ENCODE measurements around the gene DUSP9.

DNA sequence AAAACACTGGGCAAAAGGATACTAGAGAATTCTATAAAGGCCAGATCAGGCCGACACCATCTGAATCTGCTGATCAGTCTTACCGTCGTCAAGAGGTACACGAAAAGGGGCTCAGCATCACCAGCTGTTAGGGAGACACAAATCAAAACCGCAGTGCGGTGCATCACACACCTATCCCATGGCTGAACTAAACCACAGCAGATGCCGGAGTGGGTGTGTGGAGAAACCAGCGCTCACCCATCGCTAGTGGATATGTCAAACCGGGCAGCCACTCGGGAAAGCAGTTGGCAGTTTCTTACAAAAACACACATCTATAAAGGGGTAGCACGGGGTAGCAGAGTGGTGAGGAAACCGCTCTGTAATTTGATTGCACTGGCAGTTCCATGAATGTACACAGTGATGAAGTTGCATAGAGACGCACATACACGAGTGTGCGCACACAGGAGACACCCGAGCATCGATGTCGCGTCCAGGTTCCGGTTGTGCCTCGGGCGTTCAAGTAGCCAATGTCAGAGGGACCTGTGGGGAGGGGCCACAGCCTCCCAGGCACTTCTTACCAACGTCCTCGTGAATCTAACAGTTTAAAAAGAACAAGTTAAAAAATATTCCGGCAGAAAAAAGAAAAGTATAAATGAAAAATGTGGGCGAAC is 24.9 kb upstream of the DUSP9 start:
- TF ChIP-seq, protein P1, sequence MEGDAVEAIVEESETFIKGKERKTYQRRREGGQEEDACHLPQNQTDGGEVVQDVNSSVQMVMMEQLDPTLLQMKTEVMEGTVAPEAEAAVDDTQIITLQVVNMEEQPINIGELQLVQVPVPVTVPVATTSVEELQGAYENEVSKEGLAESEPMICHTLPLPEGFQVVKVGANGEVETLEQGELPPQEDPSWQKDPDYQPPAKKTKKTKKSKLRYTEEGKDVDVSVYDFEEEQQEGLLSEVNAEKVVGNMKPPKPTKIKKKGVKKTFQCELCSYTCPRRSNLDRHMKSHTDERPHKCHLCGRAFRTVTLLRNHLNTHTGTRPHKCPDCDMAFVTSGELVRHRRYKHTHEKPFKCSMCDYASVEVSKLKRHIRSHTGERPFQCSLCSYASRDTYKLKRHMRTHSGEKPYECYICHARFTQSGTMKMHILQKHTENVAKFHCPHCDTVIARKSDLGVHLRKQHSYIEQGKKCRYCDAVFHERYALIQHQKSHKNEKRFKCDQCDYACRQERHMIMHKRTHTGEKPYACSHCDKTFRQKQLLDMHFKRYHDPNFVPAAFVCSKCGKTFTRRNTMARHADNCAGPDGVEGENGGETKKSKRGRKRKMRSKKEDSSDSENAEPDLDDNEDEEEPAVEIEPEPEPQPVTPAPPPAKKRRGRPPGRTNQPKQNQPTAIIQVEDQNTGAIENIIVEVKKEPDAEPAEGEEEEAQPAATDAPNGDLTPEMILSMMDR (IDR thresholded peaks at IDR 0.05): no peak
- TF ChIP-seq POLR2A (IDR thresholded peaks at IDR 0.05): no peak

Measured in heart left ventricle (tissue), 13 donors.